ENCODE results near the gene RNF13. TPM values are rescaled to one million over a fixed set of nuclear protein-coding genes. Genes with fewer than 3 reads are reported as not detected.

RNF13 gene
- total RNA-seq, 2 donors from 2014 or later: 48.8 to 56.0 TPM

DNA sequence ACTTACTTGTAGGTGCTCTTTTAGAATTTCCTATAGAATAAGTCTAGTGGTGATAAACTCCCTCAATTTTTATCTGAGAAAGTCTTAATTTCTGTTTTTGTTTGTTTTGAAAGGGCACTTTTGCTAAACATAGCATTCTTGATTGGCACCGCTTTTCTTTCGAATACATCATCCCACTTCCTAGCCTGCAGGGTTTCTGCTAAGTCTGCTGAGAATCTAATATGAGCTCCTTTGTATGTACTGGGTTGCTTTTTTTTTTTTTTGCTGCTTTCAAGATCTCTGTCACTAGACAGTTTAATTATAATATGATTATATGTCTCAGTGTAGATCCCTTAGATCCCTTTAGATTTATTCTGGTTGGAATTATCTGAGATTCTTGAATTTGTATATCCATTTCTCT, 136.2 kb downstream of the RNF13 start:
- Histone ChIP-seq H3K4me1 (peaks cover 0 to 8% of the 10 kb centered on the region in 2 donors), H3K27ac (no peak overlapping the region), H3K9me3 (no peaks in the 10 kb centered on the region), H3K36me3 (no peaks in the 10 kb centered on the region), H3K4me3 (no peak overlapping the region), H3K27me3 (no peaks in the 10 kb centered on the region)
- DNase-seq (ENCODE audit: low spot score): no peak
- TF ChIP-seq, protein P1, sequence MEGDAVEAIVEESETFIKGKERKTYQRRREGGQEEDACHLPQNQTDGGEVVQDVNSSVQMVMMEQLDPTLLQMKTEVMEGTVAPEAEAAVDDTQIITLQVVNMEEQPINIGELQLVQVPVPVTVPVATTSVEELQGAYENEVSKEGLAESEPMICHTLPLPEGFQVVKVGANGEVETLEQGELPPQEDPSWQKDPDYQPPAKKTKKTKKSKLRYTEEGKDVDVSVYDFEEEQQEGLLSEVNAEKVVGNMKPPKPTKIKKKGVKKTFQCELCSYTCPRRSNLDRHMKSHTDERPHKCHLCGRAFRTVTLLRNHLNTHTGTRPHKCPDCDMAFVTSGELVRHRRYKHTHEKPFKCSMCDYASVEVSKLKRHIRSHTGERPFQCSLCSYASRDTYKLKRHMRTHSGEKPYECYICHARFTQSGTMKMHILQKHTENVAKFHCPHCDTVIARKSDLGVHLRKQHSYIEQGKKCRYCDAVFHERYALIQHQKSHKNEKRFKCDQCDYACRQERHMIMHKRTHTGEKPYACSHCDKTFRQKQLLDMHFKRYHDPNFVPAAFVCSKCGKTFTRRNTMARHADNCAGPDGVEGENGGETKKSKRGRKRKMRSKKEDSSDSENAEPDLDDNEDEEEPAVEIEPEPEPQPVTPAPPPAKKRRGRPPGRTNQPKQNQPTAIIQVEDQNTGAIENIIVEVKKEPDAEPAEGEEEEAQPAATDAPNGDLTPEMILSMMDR (IDR thresholded peaks at IDR 0.05): no peak

- H3K4me1 ChIP-seq: peaks cover 0 to 23% of the 10 kb centered on the region in 2 donors
- no peak for DNase-seq (ENCODE audit: low spot score)
- H3K4me3 ChIP-seq: no peak overlapping the region
- no peaks in the 10 kb centered on the region for H3K9me3 ChIP-seq
- no peaks in the 10 kb centered on the region for H3K36me3 ChIP-seq
- no peak overlapping the region for H3K27ac ChIP-seq
- TF ChIP-seq, protein P1 (IDR thresholded peaks at IDR 0.05): no peak
- no peaks in the 10 kb centered on the region for H3K27me3 ChIP-seq
Observed at GRCh38 chr3:149954812-149955211, 141.8 kb downstream of the RNF13 start.

DNA sequence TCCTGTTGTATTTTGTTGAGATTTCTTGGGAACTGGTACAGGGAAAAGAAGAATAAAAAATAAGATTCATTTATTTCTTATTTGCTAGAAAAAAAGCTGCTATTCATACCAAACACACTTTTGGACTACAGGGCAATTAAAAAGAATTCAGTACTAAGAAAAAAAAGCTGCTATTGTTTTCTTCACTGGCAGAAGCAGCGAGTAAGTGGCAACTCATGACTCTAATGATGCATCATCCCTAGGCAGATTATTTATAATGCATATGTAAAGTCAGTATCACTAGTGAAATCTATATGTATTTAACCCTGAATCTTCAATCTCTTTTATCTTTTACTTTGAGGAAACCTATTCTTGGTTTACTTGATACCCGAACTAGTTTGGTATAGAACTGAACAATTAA, 142.4 kb downstream of the RNF13 start:
- DNase-seq (ENCODE audit: low spot score): no peak
- TF ChIP-seq, protein P1 (IDR thresholded peaks at IDR 0.05): no peak
- Histone ChIP-seq H3K4me1 (peaks cover 0 to 23% of the 10 kb centered on the region in 2 donors), H3K9me3 (no peaks in the 10 kb centered on the region), H3K27ac (no peak overlapping the region), H3K27me3 (no peaks in the 10 kb centered on the region), H3K4me3 (no peak overlapping the region), H3K36me3 (no peaks in the 10 kb centered on the region)

DNA sequence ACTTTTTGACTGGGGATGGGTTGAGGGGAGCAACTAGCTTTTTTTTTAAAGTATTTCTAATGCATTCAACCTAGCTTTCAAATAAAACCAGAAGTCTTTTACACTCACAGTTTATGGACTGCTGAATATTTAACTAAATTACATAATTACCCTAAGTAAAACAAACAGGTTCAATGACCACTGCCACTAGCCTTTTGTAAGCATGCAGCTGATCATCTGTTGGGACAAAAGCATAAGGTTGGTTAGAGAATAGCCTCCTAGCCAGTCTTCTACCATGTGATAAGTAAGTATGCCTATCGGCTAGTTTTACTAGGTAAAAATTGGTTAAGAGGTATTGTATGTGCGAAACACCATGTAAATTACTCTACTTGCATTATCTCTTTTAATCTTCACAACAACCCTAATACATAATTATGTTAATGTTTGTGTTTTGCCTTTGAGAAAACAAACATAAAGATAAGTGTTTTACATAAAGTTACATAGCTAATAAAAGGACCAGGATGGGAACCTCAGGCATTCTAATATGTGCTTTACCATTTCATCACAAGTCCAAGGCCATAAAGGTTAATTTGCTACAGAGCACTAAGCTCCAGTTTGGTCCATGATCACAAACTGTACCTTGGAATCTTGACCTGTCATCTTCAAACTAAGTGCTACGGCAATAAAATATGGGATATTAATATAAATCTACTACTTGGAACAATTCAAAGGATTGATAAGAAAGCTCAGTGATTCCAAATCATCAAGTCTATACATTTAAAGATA, 144.5 kb downstream of the RNF13 start:
- Histone ChIP-seq H3K36me3 (no peaks in the 10 kb centered on the region), H3K27me3 (no peaks in the 10 kb centered on the region), H3K27ac (no peak overlapping the region), H3K4me3 (no peak overlapping the region), H3K4me1 (peaks cover 0 to 23% of the 10 kb centered on the region in 2 donors), H3K9me3 (no peaks in the 10 kb centered on the region)
- TF ChIP-seq, protein P1 (IDR thresholded peaks at IDR 0.05): no peak
- DNase-seq (ENCODE audit: low spot score): no peak

DNA sequence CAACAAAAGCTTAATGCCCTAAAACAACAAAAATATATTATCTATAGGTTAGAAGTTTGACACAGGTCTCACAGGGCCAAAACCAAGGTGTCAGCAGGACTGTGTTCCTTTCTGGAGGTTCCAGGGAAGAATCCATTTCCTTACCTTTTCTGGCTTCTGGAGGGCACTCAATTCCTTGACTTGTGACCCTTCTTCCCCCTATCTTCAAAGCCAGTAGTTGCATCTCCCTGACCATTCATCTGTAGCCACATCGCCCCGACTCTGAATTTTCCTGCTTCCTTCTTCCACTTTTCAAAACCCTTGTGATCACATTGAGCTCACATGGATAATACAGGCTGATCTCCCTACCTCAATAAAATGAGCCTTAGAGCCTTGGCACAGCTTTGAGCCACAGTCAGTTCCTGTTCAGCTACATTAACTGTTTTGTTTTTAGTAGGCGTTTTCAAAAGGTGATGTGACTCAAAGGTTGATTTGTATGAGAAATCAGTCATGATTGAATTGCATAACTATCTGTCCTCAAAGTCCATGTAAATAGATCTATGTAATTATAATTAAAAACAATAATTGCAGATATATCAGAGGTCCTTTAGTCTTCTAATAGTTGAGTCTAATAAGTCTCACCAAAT, 145.3 kb downstream of the RNF13 start:
- no peaks in the 10 kb centered on the region for H3K36me3 ChIP-seq
- no peak overlapping the region for H3K27ac ChIP-seq
- H3K9me3 ChIP-seq: no peaks in the 10 kb centered on the region
- TF ChIP-seq, protein P1 (IDR thresholded peaks at IDR 0.05): no peak
- peaks cover 0 to 19% of the 10 kb centered on the region in 2 donors for H3K4me1 ChIP-seq
- no peak overlapping the region for H3K4me3 ChIP-seq
- no peaks in the 10 kb centered on the region for H3K27me3 ChIP-seq
- no peak for DNase-seq (ENCODE audit: low spot score)

Measured in right atrium auricular region (tissue), 2 donors.